Calu3 (cell line): ENCODE data around the gene UNC5C. TPM values are rescaled to one million over a fixed set of nuclear protein-coding genes. Genes with fewer than 3 reads are reported as not detected.

Source experiments
- BruUV-seq: library from RNA; stranded (reverse); fragments of 400-500 nt; replicated peaks from 2 replicates; lab custom pipeline; 2021; lab: Mats Ljungman, UMichigan
- CTCF ChIA-PET: fragments of 300-600 bp; sonication (Branson Sonifier 250); formaldehyde crosslinking; loops from one replicate; lab custom pipeline; 2022; ENCODE audit warnings: antibody characterized with exemption; lab: Charles Lee
- DNase-seq: peaks from one replicate; pipeline ENCODE4 v3.0.0; 2022
- H3K27ac Mint-ChIP-seq: one replicate; pipeline ENCODE4 v1.8.0; 2022; ENCODE audit warnings: mixed read lengths; ENCODE audit not compliant: unreplicated experiment
- H3K27me3 Mint-ChIP-seq: one replicate; pipeline ENCODE4 v1.8.0; 2022; ENCODE audit warnings: mixed read lengths; ENCODE audit not compliant: unreplicated experiment
- H3K36me3 Mint-ChIP-seq: one replicate; pipeline ENCODE4 v1.8.0; 2022; ENCODE audit warnings: mild to moderate bottlenecking, moderate library complexity, mixed read lengths; ENCODE audit not compliant: insufficient read depth, unreplicated experiment
- H3K4me1 Mint-ChIP-seq: one replicate; pipeline ENCODE4 v1.8.0; 2022; ENCODE audit warnings: mild to moderate bottlenecking, low read depth, mixed read lengths; ENCODE audit not compliant: unreplicated experiment
- H3K4me3 Mint-ChIP-seq: one replicate; pipeline ENCODE4 v1.8.0; 2022; ENCODE audit warnings: mild to moderate bottlenecking, low read depth, moderate library complexity, mixed read lengths; ENCODE audit not compliant: unreplicated experiment
- H3K9me3 Mint-ChIP-seq: one replicate; pipeline ENCODE4 v1.8.0; 2022; ENCODE audit warnings: low read depth, mixed read lengths; ENCODE audit not compliant: unreplicated experiment
- intact Hi-C: fragments of 100-400 bp; cut with micrococcal nuclease; formaldehyde crosslinking; loops from one replicate; pipeline ENCODE4 v1.10.0; 2022; ENCODE audit not compliant: unreplicated experiment
- total RNA-seq: library from RNA; stranded (reverse); gene quantifications from 2 replicates; pipeline ENCODE4 v1.2.3, GENCODE V29; 2022
- TF ChIP-seq, protein P1 (sequence below): fragments of 200-600 bp; IDR thresholded peaks from one replicate; pipeline ENCODE4 v1.8.0; 2022; ENCODE audit warnings: antibody characterized with exemption; ENCODE audit not compliant: unreplicated experiment

Gene UNC5C
- total RNA-seq, 1 experiment from 2014 or later, result not detected

DNA sequence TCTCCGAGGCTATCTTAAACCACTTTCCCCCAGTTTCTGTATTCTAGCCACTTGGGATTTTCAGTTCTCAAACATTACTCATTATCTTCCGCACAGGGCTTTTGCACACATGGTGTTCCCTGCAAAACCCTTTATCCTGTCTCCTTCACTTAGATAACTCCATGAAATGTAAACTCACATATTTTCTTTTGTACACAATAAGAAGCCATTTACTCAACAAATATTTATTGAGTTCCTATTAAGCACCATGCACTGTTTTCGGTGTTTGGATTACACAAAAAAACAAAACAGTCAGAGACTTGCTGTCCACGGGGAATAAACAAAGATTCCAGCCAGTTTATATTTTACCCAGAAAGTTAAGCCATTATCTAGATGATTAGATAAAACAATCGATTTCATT is 42.5 kb upstream of the UNC5C start:
- no TSS peak for BruUV-seq
- Mint-ChIP-seq H3K27ac (no peak overlapping the region), H3K36me3 (no peaks in the 10 kb centered on the region), H3K4me1 (no peaks in the 10 kb centered on the region), H3K27me3 (no peaks in the 10 kb centered on the region), H3K4me3 (no peak overlapping the region), H3K9me3 (no peaks in the 10 kb centered on the region)
- intact Hi-C loops, result no loop called here
- DNase-seq, result no peak
- CTCF ChIA-PET, result no interaction called here
- TF ChIP-seq, protein P1, sequence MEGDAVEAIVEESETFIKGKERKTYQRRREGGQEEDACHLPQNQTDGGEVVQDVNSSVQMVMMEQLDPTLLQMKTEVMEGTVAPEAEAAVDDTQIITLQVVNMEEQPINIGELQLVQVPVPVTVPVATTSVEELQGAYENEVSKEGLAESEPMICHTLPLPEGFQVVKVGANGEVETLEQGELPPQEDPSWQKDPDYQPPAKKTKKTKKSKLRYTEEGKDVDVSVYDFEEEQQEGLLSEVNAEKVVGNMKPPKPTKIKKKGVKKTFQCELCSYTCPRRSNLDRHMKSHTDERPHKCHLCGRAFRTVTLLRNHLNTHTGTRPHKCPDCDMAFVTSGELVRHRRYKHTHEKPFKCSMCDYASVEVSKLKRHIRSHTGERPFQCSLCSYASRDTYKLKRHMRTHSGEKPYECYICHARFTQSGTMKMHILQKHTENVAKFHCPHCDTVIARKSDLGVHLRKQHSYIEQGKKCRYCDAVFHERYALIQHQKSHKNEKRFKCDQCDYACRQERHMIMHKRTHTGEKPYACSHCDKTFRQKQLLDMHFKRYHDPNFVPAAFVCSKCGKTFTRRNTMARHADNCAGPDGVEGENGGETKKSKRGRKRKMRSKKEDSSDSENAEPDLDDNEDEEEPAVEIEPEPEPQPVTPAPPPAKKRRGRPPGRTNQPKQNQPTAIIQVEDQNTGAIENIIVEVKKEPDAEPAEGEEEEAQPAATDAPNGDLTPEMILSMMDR, result no peak

DNA sequence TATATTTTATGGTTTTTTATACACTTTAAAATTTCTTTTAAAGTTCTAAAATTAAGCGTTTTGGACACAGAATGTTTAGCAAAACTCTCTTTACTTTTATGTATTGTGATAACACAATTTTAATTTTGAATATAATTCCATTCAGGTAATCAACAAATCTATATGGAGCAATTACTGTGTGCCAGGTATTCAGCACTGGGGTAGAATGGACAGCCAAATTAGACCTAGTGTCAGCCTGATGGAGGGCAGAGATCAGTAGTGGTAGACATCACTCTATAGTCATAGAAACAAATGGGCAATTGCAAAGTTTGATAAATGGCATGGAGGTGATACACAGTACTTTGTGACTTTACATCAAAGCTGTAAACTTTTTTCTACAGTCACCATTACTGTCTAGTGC is 41.8 kb upstream of the UNC5C start:
- H3K27me3 Mint-ChIP-seq, result no peaks in the 10 kb centered on the region
- intact Hi-C loops, result no loop called here

DNA sequence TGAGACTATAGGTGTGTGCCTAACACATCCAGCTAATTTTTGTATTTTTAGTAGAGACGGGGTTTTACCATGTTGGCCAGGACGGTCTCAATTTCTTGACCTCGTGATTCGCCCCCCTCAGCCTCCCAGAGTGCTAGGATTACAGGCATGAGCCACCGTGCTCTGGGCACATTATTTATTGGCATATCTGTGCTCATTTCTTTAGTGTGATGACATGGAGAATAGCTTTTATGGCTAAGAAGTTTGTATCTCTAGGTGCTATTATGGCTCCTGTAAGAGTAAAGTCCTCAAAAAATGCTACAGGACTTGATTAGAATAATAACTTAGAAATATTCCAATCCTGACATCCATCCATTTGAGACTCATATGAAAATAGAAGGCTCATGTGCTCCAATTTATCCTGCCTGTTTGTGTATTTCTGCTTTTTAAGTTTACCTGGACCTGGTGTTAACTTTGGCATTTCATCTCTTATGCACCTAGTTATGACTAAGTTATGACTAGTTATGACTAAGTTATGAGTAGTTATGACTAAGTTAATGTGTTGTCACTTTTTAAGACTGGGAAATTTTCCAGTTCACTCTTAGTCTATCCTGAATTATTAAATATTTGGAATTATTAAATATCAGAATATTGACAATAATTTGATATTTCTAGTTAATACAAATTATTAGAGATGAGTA is 36.4 kb upstream of the UNC5C start:
- Mint-ChIP-seq H3K4me1 (no peaks in the 10 kb centered on the region), H3K27me3 (no peaks in the 10 kb centered on the region), H3K27ac (no peak overlapping the region), H3K4me3 (no peak overlapping the region), H3K9me3 (peaks cover 4% of the 10 kb centered on the region), H3K36me3 (no peaks in the 10 kb centered on the region)
- CTCF ChIA-PET, result no interaction called here
- TF ChIP-seq, protein P1, result no peak
- no peak for DNase-seq
- intact Hi-C loops, result loop anchor here (10.0 kb wide), 1 partner anchor 970 kb away; no protein-coding TSS in a partner anchor
- BruUV-seq, result no TSS peak

More for the DNA sequence above, 41.8 kb upstream of the UNC5C start:
- no peak for DNase-seq
- no peaks in the 10 kb centered on the region for H3K36me3 Mint-ChIP-seq
- H3K4me1 Mint-ChIP-seq, result no peaks in the 10 kb centered on the region
- TF ChIP-seq, protein P1, result no peak
- H3K4me3 Mint-ChIP-seq, result no peak overlapping the region
- BruUV-seq, result no TSS peak
- CTCF ChIA-PET, result no interaction called here
- H3K9me3 Mint-ChIP-seq, result no peaks in the 10 kb centered on the region
- no peak overlapping the region for H3K27ac Mint-ChIP-seq

DNA sequence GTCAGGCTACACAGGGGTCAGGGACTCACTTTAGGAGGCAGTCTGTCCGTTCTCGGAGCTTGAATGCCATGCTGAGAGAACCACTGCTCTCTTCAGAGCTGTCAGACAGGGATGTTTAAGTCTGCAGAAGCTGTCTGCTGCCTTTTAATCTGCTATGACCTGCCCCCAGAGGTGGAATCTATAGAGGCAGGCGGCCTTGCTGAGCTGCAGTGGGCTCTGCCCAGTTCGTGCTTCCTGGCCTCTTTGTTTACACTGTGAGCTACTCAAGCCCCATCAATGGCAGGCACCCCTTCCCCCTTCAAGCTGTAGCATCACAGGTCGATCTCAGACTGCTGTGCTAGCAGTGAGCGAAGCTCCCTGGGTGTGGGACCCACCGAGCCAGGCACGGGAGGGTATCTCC is 31.5 kb upstream of the UNC5C start:
- no peak for DNase-seq
- CTCF ChIA-PET, result no interaction called here

More for the DNA sequence above, 31.5 kb upstream of the UNC5C start:
- H3K27ac Mint-ChIP-seq, result no peak overlapping the region
- no peaks in the 10 kb centered on the region for H3K4me1 Mint-ChIP-seq
- TF ChIP-seq, protein P1, result no peak
- no peak overlapping the region for H3K4me3 Mint-ChIP-seq
- H3K27me3 Mint-ChIP-seq, result no peaks in the 10 kb centered on the region
- no TSS peak for BruUV-seq
- no peaks in the 10 kb centered on the region for H3K36me3 Mint-ChIP-seq
- intact Hi-C loops, result loop anchor here (10.0 kb wide), 1 partner anchor 965 kb away; no protein-coding TSS in a partner anchor
- peaks cover 14% of the 10 kb centered on the region for H3K9me3 Mint-ChIP-seq
